NCI-H2107 (cell line): ENCODE measurements around the gene TMEM9.

Experiments used
- DNase-seq: peaks from one replicate; lab custom pipeline; 2025; lab: John Stamatoyannopoulos, UW

The TMEM9 gene

GRCh38 chr1:201127755-201128455, 26.4 kb downstream of the TMEM9 start:
- no peak for DNase-seq

- no peak for DNase-seq
Measured at GRCh38 chr1:201126832-201127754, 27.2 kb downstream of the TMEM9 start, which contains the start of gene ASCL5. Gene ASCL5, minus strand, starts transcription at chr1:201127184. Its CDS starts 11,812 bp downstream, at chr1:201115372.

- DNase-seq, result no peak
Measured at GRCh38 chr1:201126463-201126831, 27.8 kb downstream of the TMEM9 start.

GRCh38 chr1:201125800-201126199, 28.5 kb downstream of the TMEM9 start:
- no peak for DNase-seq

- DNase-seq, result no peak
Measured at GRCh38 chr1:201125019-201125418, 29.3 kb downstream of the TMEM9 start.

GRCh38 chr1:201123866-201124265, 30.4 kb downstream of the TMEM9 start:
- no peak for DNase-seq

GRCh38 chr1:201122321-201122957, 31.8 kb downstream of the TMEM9 start:
- no peak for DNase-seq

GRCh38 chr1:201119206-201120197, 34.8 kb downstream of the TMEM9 start:
- no peak for DNase-seq

- no peak for DNase-seq
Measured at GRCh38 chr1:201116091-201116490, 38.2 kb downstream of the TMEM9 start.

GRCh38 chr1:201115390-201115937, 38.8 kb downstream of the TMEM9 start:
- no peak for DNase-seq

- peak; percentile 87 for DNase-seq
Measured at GRCh38 chr1:201114245-201115131, 39.8 kb downstream of the TMEM9 start.

- no peak for DNase-seq
Measured at GRCh38 chr1:201113451-201114244, 40.6 kb downstream of the TMEM9 start.

GRCh38 chr1:201112926-201113325, 41.3 kb downstream of the TMEM9 start:
- no peak for DNase-seq

- no peak for DNase-seq
Measured at GRCh38 chr1:201112173-201112731, 42.0 kb downstream of the TMEM9 start, which contains the start of gene CACNA1S. Gene CACNA1S, minus strand, starts transcription at chr1:201112426. Its CDS starts 87 bp downstream, at chr1:201112339.

- DNase-seq, result no peak
Measured at GRCh38 chr1:201111672-201112071, 42.6 kb downstream of the TMEM9 start.

GRCh38 chr1:201111156-201111555, 43.1 kb downstream of the TMEM9 start:
- DNase-seq, result no peak

GRCh38 chr1:201110616-201111015, 43.7 kb downstream of the TMEM9 start:
- DNase-seq, result no peak

- DNase-seq, result no peak
Measured at GRCh38 chr1:201110138-201110537, 44.1 kb downstream of the TMEM9 start.

GRCh38 chr1:201109651-201110050, 44.6 kb downstream of the TMEM9 start:
- no peak for DNase-seq
